Left renal cortex interstitium (tissue), 4 donors: Measurements from ENCODE around the gene BBS1. TPM values are rescaled to one million over a fixed set of nuclear protein-coding genes. Genes with fewer than 3 reads are reported as not detected.
"Not testable (repeated sequence)": the region's sequence is repeated elsewhere in the genome, so short reads cannot be mapped to it uniquely, and the experiment has no call there.

Source experiments
- DNase-seq, 4 donors: peaks; one replicate each; pipeline ENCODE4 v3.0.0-alpha.2; 2013; ENCODE audit warnings: low read depth in 4 of 4, low spot score in 2 of 4, missing footprints in 1 of 4
- polyA plus RNA-seq, 4 donors: library from polyadenylated mRNA; unstranded; fragments of 120-200 nt; gene quantifications; one replicate each; pipeline ENCODE4 v1.2.1, GENCODE V29; 2013; ENCODE audit not compliant: insufficient read length in 4 of 4

The BBS1 gene
- polyA plus RNA-seq, 4 donors = 61.4 to 102 (median 79.8) TPM

GRCh38 chr11:66510990-66511339 is 530 bp downstream of the BBS1 start:
- DNase-seq = no peak

GRCh38 chr11:66523611-66524010 is 13.2 kb downstream of the BBS1 start:
- DNase-seq = no peak

GRCh38 chr11:66524304-66525040 is 14.0 kb downstream of the BBS1 start:
- no peak for DNase-seq

GRCh38 chr11:66529069-66529468 is 18.6 kb downstream of the BBS1 start:
- no peak for DNase-seq

- no peak for DNase-seq
These were observed 19.2 kb downstream of the BBS1 start for GRCh38 chr11:66529655-66530054.

- DNase-seq = no peak
These were observed 20.7 kb downstream of the BBS1 start for GRCh38 chr11:66530927-66531709.

GRCh38 chr11:66531841-66532240 is 21.4 kb downstream of the BBS1 start:
- DNase-seq = no peak

- DNase-seq = no peak
These were observed 22.3 kb downstream of the BBS1 start for GRCh38 chr11:66532784-66533183.

- DNase-seq = no peak
These were observed 28.9 kb downstream of the BBS1 start for GRCh38 chr11:66539170-66539869.

GRCh38 chr11:66539870-66540213 is 29.4 kb downstream of the BBS1 start:
- no peak for DNase-seq

GRCh38 chr11:66540598-66540997 is 30.2 kb downstream of the BBS1 start:
- not testable (repeated sequence) for DNase-seq

GRCh38 chr11:66541892-66542291 is 31.5 kb downstream of the BBS1 start:
- no peak for DNase-seq

GRCh38 chr11:66542362-66542761 is 31.9 kb downstream of the BBS1 start:
- DNase-seq = no peak

GRCh38 chr11:66543263-66544107 is 33.0 kb downstream of the BBS1 start:
- peak in 2 of 4 donors; percentile 37 to 53 for DNase-seq

GRCh38 chr11:66544952-66545351 is 34.5 kb downstream of the BBS1 start:
- not testable (repeated sequence) for DNase-seq

GRCh38 chr11:66545701-66546367 is 35.4 kb downstream of the BBS1 start, which contains the start of gene ZDHHC24:
Gene ZDHHC24, minus strand, starts transcription at chr11:66546048. Its CDS starts 45 bp downstream, at chr11:66546003.
- peak; percentile 74 to 89 (median 80) for DNase-seq

- DNase-seq = no peak
These were observed 36.0 kb downstream of the BBS1 start, which contains the start of gene ACTN3 for GRCh38 chr11:66546368-66546965. Gene ACTN3, plus strand, starts transcription at chr11:66546903. Its CDS starts 35 bp downstream, at chr11:66546938.

- DNase-seq = no peak
These were observed 36.7 kb downstream of the BBS1 start for GRCh38 chr11:66546966-66547661.

- DNase-seq = no peak
These were observed 37.2 kb downstream of the BBS1 start for GRCh38 chr11:66547662-66548009.
